Peyer's patch (tissue), 4 donors: ENCODE results near the gene NBEAL2. TPM values are rescaled to one million over a fixed set of nuclear protein-coding genes. Genes with fewer than 3 reads are reported as not detected.
A peak's percentile ranks its signal among the peaks of the same experiment; 100 is the strongest.

Experiments
- DNase-seq, 3 donors: peaks; one replicate each; pipeline ENCODE4 v3.0.0-alpha.2; 2017 to 2019
- H3K27ac ChIP-seq, 4 donors: fragments of 200-600 bp; sonication (generic); one replicate each; pipeline ENCODE4 v1.5.1; 2016 to 2019
- H3K27me3 ChIP-seq, 2 donors: fragments of 200-600 bp; sonication (generic); one replicate each; pipeline ENCODE4 v1.5.1; 2019
- H3K36me3 ChIP-seq, 3 donors: fragments of 200-600 bp; sonication (generic); one replicate each; pipeline ENCODE4 v1.5.1; 2016 to 2019
- H3K4me1 ChIP-seq, 4 donors: fragments of 200-600 bp; sonication (generic); one replicate each; pipeline ENCODE4 v1.5.1; 2016 to 2019
- H3K4me3 ChIP-seq, 4 donors: fragments of 200-600 bp; sonication (generic); 1 replicate in 3 of 4; 2 replicates in 1 of 4; pipeline ENCODE4 v1.5.1; 2016 to 2019; ENCODE audit warnings: mild to moderate bottlenecking in 1 of 4
- H3K9me3 ChIP-seq, 4 donors: fragments of 200-600 bp; sonication (generic); one replicate each; pipeline ENCODE4 v1.5.1; 2016 to 2019; ENCODE audit warnings: mild to moderate bottlenecking in 1 of 4
- POLR2A ChIP-seq, 2 donors: fragments of 450-650 bp; IDR thresholded peaks; one replicate each; pipeline ENCODE4 v1.5.1; 2017; ENCODE audit warnings: antibody characterized with exemption in 2 of 2, mild to moderate bottlenecking in 2 of 2, moderate library complexity in 2 of 2
- total RNA-seq, 4 donors: library from RNA; depleted of rRNA; stranded (reverse); fragments of >200 nt; gene quantifications; one replicate each; pipeline ENCODE4 v1.1.0, GENCODE V29; 2016
- TF ChIP-seq, protein P1 (sequence below), 6 experiments: fragments of 450-650 bp in 4 of 6; fragments of 200-600 bp in 2 of 6; sonication (generic) in 1 of 6; IDR thresholded peaks; one replicate each; pipeline ENCODE4 v1.5.1; 2017 to 2019; ENCODE audit warnings: antibody characterized with exemption in 6 of 6, mild to moderate bottlenecking in 3 of 6, moderate library complexity in 1 of 6

NBEAL2 gene
- total RNA-seq, 4 donors from 2014 or later = 111 to 304 (median 229) TPM

DNA sequence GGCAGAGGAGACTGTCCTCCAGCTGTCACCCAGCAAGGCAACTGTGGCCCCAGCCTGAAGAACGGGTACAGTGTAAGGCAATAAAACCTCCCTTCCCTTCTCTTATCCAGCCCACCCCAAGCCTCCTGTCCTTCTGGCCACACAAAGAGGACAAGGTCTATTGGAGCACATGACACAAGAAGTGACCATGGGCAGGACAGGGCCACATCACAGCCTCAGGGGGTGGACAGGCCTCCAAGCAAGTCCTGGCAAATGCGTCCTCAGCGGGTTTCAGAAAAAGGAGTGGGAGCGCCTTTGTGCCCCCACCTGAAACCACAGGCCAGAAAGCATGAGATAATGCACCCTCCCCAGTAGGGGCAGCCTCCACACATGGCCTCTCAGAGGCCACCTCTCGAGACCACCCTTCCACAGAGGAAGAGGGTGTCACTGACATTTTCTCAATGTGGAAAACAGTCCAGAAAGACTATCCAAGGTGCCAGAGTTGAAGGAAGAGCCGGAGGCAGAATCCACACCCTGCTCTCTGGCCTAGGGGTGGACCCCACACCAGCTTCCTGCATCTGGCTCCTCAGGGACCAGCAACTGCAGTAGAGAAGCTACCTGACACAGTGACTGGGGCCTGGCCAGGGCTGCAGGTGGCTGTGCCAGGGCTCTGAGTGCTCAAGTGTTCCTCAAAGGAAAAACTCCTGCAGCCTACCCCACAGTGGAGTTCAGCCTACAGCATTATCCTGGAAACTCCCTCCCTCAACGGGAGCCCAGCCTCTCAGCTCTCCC, 46.8 kb upstream of the NBEAL2 start:
- H3K36me3 ChIP-seq = peaks cover 0 to 6% (median 0%) of the 10 kb centered on the region in 3 donors
- H3K4me1 ChIP-seq = peaks cover 34 to 89% (median 51%) of the 10 kb centered on the region in 4 donors
- TF ChIP-seq, protein P1, sequence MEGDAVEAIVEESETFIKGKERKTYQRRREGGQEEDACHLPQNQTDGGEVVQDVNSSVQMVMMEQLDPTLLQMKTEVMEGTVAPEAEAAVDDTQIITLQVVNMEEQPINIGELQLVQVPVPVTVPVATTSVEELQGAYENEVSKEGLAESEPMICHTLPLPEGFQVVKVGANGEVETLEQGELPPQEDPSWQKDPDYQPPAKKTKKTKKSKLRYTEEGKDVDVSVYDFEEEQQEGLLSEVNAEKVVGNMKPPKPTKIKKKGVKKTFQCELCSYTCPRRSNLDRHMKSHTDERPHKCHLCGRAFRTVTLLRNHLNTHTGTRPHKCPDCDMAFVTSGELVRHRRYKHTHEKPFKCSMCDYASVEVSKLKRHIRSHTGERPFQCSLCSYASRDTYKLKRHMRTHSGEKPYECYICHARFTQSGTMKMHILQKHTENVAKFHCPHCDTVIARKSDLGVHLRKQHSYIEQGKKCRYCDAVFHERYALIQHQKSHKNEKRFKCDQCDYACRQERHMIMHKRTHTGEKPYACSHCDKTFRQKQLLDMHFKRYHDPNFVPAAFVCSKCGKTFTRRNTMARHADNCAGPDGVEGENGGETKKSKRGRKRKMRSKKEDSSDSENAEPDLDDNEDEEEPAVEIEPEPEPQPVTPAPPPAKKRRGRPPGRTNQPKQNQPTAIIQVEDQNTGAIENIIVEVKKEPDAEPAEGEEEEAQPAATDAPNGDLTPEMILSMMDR (IDR thresholded peaks at IDR 0.05) = no peak
- no peak for TF ChIP-seq POLR2A (IDR thresholded peaks at IDR 0.05)
- DNase-seq = peak in 2 of 3 donors; percentile 57
- no peaks in the 10 kb centered on the region for H3K9me3 ChIP-seq
- no peak overlapping the region for H3K4me3 ChIP-seq
- H3K27ac ChIP-seq = peak overlapping the region; percentile 68 to 88 (median 78)
- H3K27me3 ChIP-seq = no peaks in the 10 kb centered on the region

DNA sequence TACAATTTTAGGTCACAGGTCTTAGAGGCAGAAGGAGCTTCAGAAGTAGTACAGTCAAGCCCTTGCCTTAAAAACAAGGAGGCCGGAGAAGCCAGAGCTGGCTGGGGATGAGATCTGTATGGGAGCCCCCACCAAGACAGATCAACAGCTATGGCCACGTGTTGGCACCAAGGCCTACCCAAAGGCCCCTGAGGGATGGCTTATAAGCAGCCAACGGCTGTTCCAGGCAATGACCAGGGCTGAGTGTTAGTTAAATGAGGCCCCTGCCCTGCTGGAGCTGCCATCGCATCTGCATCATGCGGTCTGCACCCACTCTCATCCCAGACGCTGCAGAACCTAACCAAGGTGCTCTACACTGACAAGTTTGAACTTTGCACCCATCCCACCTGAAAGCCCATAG, 46.2 kb upstream of the NBEAL2 start:
- TF ChIP-seq, protein P1 (IDR thresholded peaks at IDR 0.05) = no peak
- no peak for TF ChIP-seq POLR2A (IDR thresholded peaks at IDR 0.05)
- Histone ChIP-seq H3K27ac (peak overlapping the region; percentile 68 to 88 (median 78)), H3K27me3 (no peaks in the 10 kb centered on the region), H3K4me1 (peaks cover 33 to 87% (median 48%) of the 10 kb centered on the region in 4 donors), H3K9me3 (no peaks in the 10 kb centered on the region), H3K4me3 (no peak overlapping the region), H3K36me3 (peaks cover 0 to 11% (median 0%) of the 10 kb centered on the region in 3 donors)
- DNase-seq = peak in 1 of 3 donors; percentile 24

DNA sequence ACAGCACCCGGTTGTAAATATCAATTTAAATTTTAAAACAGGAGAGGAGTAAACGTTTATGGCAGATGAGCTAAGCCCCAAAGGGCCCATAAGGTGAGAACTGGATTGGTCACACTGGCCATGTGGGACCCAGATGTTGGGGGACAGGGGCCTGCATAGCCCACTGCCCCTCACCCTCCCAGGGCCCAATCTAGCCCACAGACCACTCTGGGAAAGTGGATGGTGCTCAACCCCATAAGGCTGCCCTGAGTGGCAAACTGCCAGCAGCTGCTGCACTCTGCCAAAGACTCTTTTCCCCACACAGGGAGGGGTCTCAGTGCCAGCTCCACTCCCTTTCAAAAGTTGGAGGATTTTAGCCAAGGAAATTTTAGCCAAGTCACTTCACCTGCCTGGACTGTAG, 45.4 kb upstream of the NBEAL2 start:
- peak overlapping the region; percentile 14 to 79 (median 60) for H3K27ac ChIP-seq
- H3K27me3 ChIP-seq = no peaks in the 10 kb centered on the region
- H3K9me3 ChIP-seq = no peaks in the 10 kb centered on the region
- DNase-seq = peak in 1 of 3 donors; percentile 11
- H3K4me1 ChIP-seq = peaks cover 36 to 88% (median 49%) of the 10 kb centered on the region in 4 donors
- peaks cover 0 to 11% (median 0%) of the 10 kb centered on the region in 3 donors for H3K36me3 ChIP-seq
- H3K4me3 ChIP-seq = no peak overlapping the region
- TF ChIP-seq POLR2A (IDR thresholded peaks at IDR 0.05) = no peak
- TF ChIP-seq, protein P1 (IDR thresholded peaks at IDR 0.05) = no peak

DNA sequence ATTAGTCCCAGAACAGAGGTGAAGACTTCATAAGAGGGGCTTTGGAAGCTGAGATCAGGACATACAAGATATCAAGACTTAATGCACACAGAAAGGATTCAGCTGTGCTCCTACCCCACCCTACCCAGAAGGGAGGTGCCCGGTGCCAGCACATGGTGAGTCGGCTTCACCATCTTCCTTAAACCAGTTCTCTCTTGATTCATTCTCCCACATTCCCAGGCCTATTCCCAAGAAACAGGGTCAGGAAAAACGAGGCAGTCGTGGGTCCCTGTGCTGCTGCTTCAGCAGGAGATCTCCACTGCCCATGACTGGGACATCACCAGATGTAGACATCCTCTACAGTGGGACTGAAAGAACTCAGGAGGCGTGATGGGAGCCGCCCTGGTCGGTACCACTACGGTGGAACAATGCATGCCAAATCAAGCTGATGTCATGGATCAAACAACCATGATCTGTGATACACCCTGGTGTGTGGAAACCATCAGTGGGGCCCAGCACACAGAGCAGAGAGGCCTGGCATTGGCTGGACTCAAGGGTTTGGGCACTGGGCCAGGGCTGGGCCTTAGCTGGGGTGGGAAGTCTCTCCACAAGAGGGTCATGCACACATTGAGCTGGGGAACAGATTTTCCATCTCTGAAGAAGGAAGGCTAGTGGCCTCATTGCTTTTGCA, 44.8 kb upstream of the NBEAL2 start:
- Histone ChIP-seq H3K4me3 (no peak overlapping the region), H3K27ac (peak overlapping the region; percentile 14 to 79 (median 64)), H3K36me3 (peaks cover 0 to 16% (median 0%) of the 10 kb centered on the region in 3 donors), H3K9me3 (no peaks in the 10 kb centered on the region), H3K4me1 (peaks cover 31 to 88% (median 47%) of the 10 kb centered on the region in 4 donors), H3K27me3 (no peaks in the 10 kb centered on the region)
- TF ChIP-seq, protein P1 (IDR thresholded peaks at IDR 0.05) = no peak
- TF ChIP-seq POLR2A (IDR thresholded peaks at IDR 0.05) = no peak
- no peak for DNase-seq

DNA sequence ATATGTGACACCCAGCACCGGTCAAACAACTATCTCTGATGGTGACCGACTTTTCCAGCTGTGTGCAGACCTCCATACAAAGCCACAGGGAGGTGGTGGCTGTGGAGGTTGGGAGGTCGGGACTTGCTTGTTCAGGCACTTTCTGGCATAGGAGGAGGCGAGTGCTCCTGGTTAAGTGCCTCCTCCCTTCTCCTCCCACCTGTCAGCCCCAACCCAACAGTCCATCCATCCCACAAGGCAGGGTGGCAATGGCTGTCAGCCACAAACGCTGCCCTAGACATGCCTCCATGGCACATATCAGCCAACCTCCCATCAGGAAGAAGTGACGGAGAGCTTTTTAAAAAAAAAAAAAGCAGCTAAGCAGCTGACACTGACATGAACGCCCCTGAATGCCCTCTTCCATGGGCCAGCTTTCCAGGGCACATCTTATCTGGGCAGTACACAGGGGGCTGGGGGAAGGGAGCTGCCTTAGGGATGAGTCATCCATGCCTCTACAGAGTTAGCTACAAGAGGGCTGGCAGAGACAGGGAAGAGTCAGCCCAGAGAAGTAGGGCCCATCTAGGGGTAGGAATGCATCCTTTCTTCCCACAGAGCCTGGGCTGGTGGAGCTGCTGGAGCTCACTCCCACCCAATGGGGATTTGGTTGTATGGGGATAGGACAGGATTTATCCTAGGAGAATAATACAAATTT, 44.2 kb upstream of the NBEAL2 start:
- Histone ChIP-seq H3K4me3 (no peak overlapping the region), H3K36me3 (peaks cover 0 to 23% (median 0%) of the 10 kb centered on the region in 3 donors), H3K9me3 (no peaks in the 10 kb centered on the region), H3K4me1 (peaks cover 31 to 88% (median 42%) of the 10 kb centered on the region in 4 donors), H3K27ac (peak overlapping the region; percentile 14 to 79 (median 64)), H3K27me3 (no peaks in the 10 kb centered on the region)
- DNase-seq = peak in 1 of 3 donors; percentile 88
- TF ChIP-seq, protein P1 (IDR thresholded peaks at IDR 0.05) = peak in 4 of 6 experiments; percentile 27 to 49 (median 40)
- TF ChIP-seq POLR2A (IDR thresholded peaks at IDR 0.05) = peak in 1 of 2 donors; percentile 27
